Panc1 (cell line): Measurements from ENCODE around the gene CHTF18.

Experiments used
- CTCF ChIP-seq: fragments of 450-650 bp; IDR thresholded peaks from 2 replicates; pipeline ENCODE4 v1.5.1; 2017; ENCODE audit warnings: mild to moderate bottlenecking
- POLR2AphosphoS5 ChIP-seq: IDR thresholded peaks from 2 replicates; pipeline ENCODE4 v1.6.1; 2012; ENCODE audit warnings: mild to moderate bottlenecking, low read depth, low read length, moderate library complexity
- REST ChIP-seq, 2 experiments: IDR thresholded peaks; 2 replicates each; pipeline ENCODE4 v1.6.1; 2011 to 2012; ENCODE audit warnings: low read depth in 2 of 2, control low read depth in 1 of 2, low read length in 1 of 2, mild to moderate bottlenecking in 1 of 2, moderate library complexity in 1 of 2; ENCODE audit not compliant: insufficient read depth in 1 of 2
- SIN3A ChIP-seq: IDR thresholded peaks from 2 replicates; pipeline ENCODE4 v1.6.1; 2012; ENCODE audit warnings: low read depth, mild to moderate bottlenecking, low read length, moderate library complexity, borderline replicate concordance; ENCODE audit not compliant: insufficient read depth
- TCF7L2 ChIP-seq: IDR thresholded peaks from 2 replicates; pipeline ENCODE4 v1.6.1; 2011; ENCODE audit warnings: mild to moderate bottlenecking, low read depth, low read length, inconsistent platforms

- TF ChIP-seq CTCF (no peak), POLR2AphosphoS5 (no peak), TCF7L2 (no peak), SIN3A (no peak), REST (IDR thresholded peaks at IDR 0.05; ENCODE audit: insufficient read depth in 1 of 2, low read depth in 2 of 2, low read length in 1 of 2) (no peak)
These were observed 42.6 kb downstream of the CHTF18 start for GRCh38 chr16:830871-831570.
